HCT116 (cell line): ENCODE measurements around the gene IL3RA. TPM values are rescaled to one million over a fixed set of nuclear protein-coding genes. Genes with fewer than 3 reads are reported as not detected.
"Not testable (repeated sequence)": the region's sequence is repeated elsewhere in the genome, so short reads cannot be mapped to it uniquely, and the experiment has no call there.

Experiments
- ATAC-seq: fragments of 200-7000 bp; cut with Tn5 transposase; 2 replicates; pipeline ENCODE4 v1.9.1; 2020; ENCODE audit warnings: mild to moderate bottlenecking, moderate library complexity
- BruUV-seq: library from RNA; stranded (reverse); fragments of 400-500 nt; replicated peaks from 2 replicates; lab custom pipeline; 2021; lab: Mats Ljungman, UMichigan
- CTCF ChIA-PET: fragments of 300-600 bp; sonication (Branson Sonifier 250); formaldehyde crosslinking; loops from one replicate; lab custom pipeline; 2021; ENCODE audit warnings: antibody characterized with exemption; lab: Charles Lee
- POLR2A ChIA-PET: fragments of 300-600, 350-600 bp; sonication (Branson Sonifier 250); formaldehyde crosslinking; loops from one replicate; lab custom pipeline; 2021; ENCODE audit warnings: antibody characterized with exemption; lab: Charles Lee
- RAD21 ChIA-PET, 2 experiments: fragments of 300-600 bp; sonication (Branson Sonifier 250); formaldehyde crosslinking; loops; one replicate each; lab custom pipeline; 2023; ENCODE audit warnings: low total read pairs in 2 of 2; ENCODE audit not compliant: uncharacterized antibody in 2 of 2, unreplicated experiment in 2 of 2, low non-redundant PET in 1 of 2; lab: Charles Lee
- DNase-seq: peaks from one replicate; pipeline ENCODE4 v3.0.0-alpha.2; 2010; ENCODE audit warnings: low read depth, low spot score
- H2AFZ ChIP-seq: fragments of 200-600 bp; shearing (Covaris generic), sonication (generic); 2 replicates; pipeline ENCODE4 v1.6.1; 2017; ENCODE audit warnings: low read depth, mixed run types, mixed read lengths, antibody characterized with exemption, low read length; ENCODE audit not compliant: poor library complexity, severe bottlenecking
- H3K27ac ChIP-seq: 2 replicates; pipeline ENCODE4 v1.5.1; 2012; ENCODE audit warnings: low read depth, low read length
- H3K27me3 ChIP-seq: fragments of 200-600 bp; sonication (generic); 2 replicates; pipeline ENCODE4 v1.6.1; 2016; ENCODE audit warnings: mixed run types, low read length, mixed read lengths; ENCODE audit not compliant: insufficient read depth
- H3K36me3 ChIP-seq, 2 experiments: fragments of 200-500 bp in 1 of 2; fragments of 200-600 bp in 1 of 2; sonication (Bioruptor generic) in 1 of 2; sonication (generic) in 1 of 2; 2 replicates each; pipeline versions ENCODE4 v1.5.1 to v1.6.1; 2014 to 2016; ENCODE audit warnings: low read length in 2 of 2, inconsistent platforms in 1 of 2, mixed read lengths in 1 of 2, mixed run types in 1 of 2; ENCODE audit not compliant: insufficient read depth in 2 of 2, control insufficient read depth in 1 of 2
- H3K4me1 ChIP-seq, 2 experiments: fragments of 200-600 bp in 1 of 2; sonication (generic) in 1 of 2; 2 replicates each; pipeline versions ENCODE4 v1.5.1 to v1.6.1; 2012 to 2017; ENCODE audit warnings: low read length in 2 of 2, inconsistent platforms in 1 of 2, mild to moderate bottlenecking in 1 of 2, mixed read lengths in 1 of 2, mixed run types in 1 of 2, moderate library complexity in 1 of 2; ENCODE audit not compliant: insufficient read depth in 2 of 2, control insufficient read depth in 1 of 2
- H3K4me2 ChIP-seq: fragments of 200-600 bp; sonication (generic); 2 replicates; pipeline ENCODE4 v1.6.1; 2017; ENCODE audit warnings: mixed run types, low read length, mixed read lengths
- H3K4me3 ChIP-seq, 2 experiments: fragments of 200-600 bp in 1 of 2; sonication (generic) in 1 of 2; replicated peaks in 1 of 2; 2 replicates each; pipeline ENCODE4 v1.5.1; 2011 to 2016; ENCODE audit warnings: low read length in 2 of 2, control low read depth in 1 of 2, low read depth in 1 of 2, mild to moderate bottlenecking in 1 of 2, mixed read lengths in 1 of 2, mixed run types in 1 of 2
- H3K79me2 ChIP-seq: fragments of 200-600 bp; sonication (generic); 2 replicates; pipeline ENCODE4 v1.6.1; 2017; ENCODE audit warnings: mild to moderate bottlenecking, mixed run types, low read length, moderate library complexity, mixed read lengths; ENCODE audit not compliant: insufficient read depth
- H3K9ac ChIP-seq: fragments of 200-600 bp; sonication (generic); 2 replicates; pipeline ENCODE4 v1.6.1; 2016; ENCODE audit warnings: low read length, mixed read lengths
- H3K9me2 ChIP-seq: fragments of 200-600 bp; sonication (generic), shearing (Covaris generic); 2 replicates; pipeline ENCODE4 v1.6.1; 2017; ENCODE audit warnings: mixed run types, mild to moderate bottlenecking, moderate library complexity; ENCODE audit not compliant: insufficient read depth
- H3K9me3 ChIP-seq, 2 experiments: fragments of 200-500 bp in 1 of 2; fragments of 200-600 bp in 1 of 2; sonication (Bioruptor generic) in 1 of 2; sonication (generic) in 1 of 2; 2 replicates each; pipeline ENCODE4 v1.6.1; 2014 to 2017; ENCODE audit warnings: low read length in 2 of 2, mixed read lengths in 2 of 2, inconsistent platforms in 1 of 2, low read depth in 1 of 2, mild to moderate bottlenecking in 1 of 2, mixed run types in 1 of 2, moderate library complexity in 1 of 2; ENCODE audit not compliant: control insufficient read depth in 1 of 2, insufficient read depth in 1 of 2
- H4K20me1 ChIP-seq: fragments of 200-600 bp; sonication (generic), shearing (Covaris generic); 2 replicates; pipeline ENCODE4 v1.6.1; 2017; ENCODE audit warnings: mixed run types, mild to moderate bottlenecking, moderate library complexity; ENCODE audit not compliant: insufficient read depth
- CBX3 ChIP-seq: IDR thresholded peaks from 2 replicates; pipeline ENCODE4 v1.6.1; 2012; ENCODE audit warnings: low read depth
- CEBPB ChIP-seq: IDR thresholded peaks from 2 replicates; pipeline ENCODE4 v1.6.1; 2012; ENCODE audit warnings: low read depth
- EGR1 ChIP-seq: IDR thresholded peaks from 2 replicates; pipeline ENCODE4 v1.6.1; 2012; ENCODE audit warnings: low read depth
- ELF1 ChIP-seq: IDR thresholded peaks from 2 replicates; pipeline ENCODE4 v1.6.1; 2012; ENCODE audit warnings: low read depth, borderline replicate concordance
- EZH2 ChIP-seq: fragments of 200-600 bp; sonication (generic); IDR thresholded peaks from 2 replicates; pipeline ENCODE4 v1.6.1; 2017; ENCODE audit warnings: antibody characterized with exemption, mixed run types
- EZH2phosphoT487 ChIP-seq: fragments of 200-600 bp; IDR thresholded peaks from 2 replicates; pipeline ENCODE4 v1.6.1; 2018; ENCODE audit warnings: antibody characterized with exemption, borderline replicate concordance
- FOSL1 ChIP-seq: IDR thresholded peaks from 2 replicates; pipeline ENCODE4 v1.6.1; 2012; ENCODE audit warnings: low read depth
- JUND ChIP-seq: IDR thresholded peaks from 2 replicates; pipeline ENCODE4 v1.6.1; 2012
- POLR2A ChIP-seq: IDR thresholded peaks from 2 replicates; pipeline ENCODE4 v1.7.0; 2011; ENCODE audit warnings: borderline replicate concordance; ENCODE audit not compliant: insufficient read depth, insufficient read length; ENCODE audit errors: extremely low read depth
- POLR2AphosphoS5 ChIP-seq: IDR thresholded peaks from 2 replicates; pipeline ENCODE4 v1.6.1; 2011; ENCODE audit warnings: mild to moderate bottlenecking, low read depth, low read length, moderate library complexity
- RAD21 ChIP-seq: IDR thresholded peaks from 2 replicates; pipeline ENCODE4 v1.6.1; 2012; ENCODE audit warnings: low read depth, mild to moderate bottlenecking
- SIN3A ChIP-seq: IDR thresholded peaks from 2 replicates; pipeline ENCODE4 v1.6.1; 2012; ENCODE audit warnings: low read depth
- YY1 ChIP-seq: IDR thresholded peaks from 2 replicates; pipeline ENCODE4 v1.6.1; 2011; ENCODE audit warnings: low read length, low read depth, moderate library complexity, mild to moderate bottlenecking; ENCODE audit not compliant: insufficient replicate concordance; ENCODE audit errors: extremely low read depth
- ZFX ChIP-seq: fragments of 450-650 bp; IDR thresholded peaks from 2 replicates; pipeline ENCODE4 v1.6.1; 2017
- ZNF274 ChIP-seq: fragments of 200-500 bp; sonication (Bioruptor generic); IDR thresholded peaks from 2 replicates; pipeline ENCODE4 v1.6.1; 2014; ENCODE audit warnings: mild to moderate bottlenecking, low read depth, low read length, inconsistent platforms
- intact Hi-C: fragments of 100-400 bp; cut with micrococcal nuclease; formaldehyde crosslinking; loops from 2 replicates; pipeline ENCODE4 v1.10.0; 2022
- total RNA-seq: library from RNA; stranded (reverse); gene quantifications from one replicate; pipeline ENCODE4 v1.2.1, GENCODE V29; 2021; ENCODE audit not compliant: unreplicated experiment
- TF ChIP-seq, protein P1 (sequence below): IDR thresholded peaks from 2 replicates; pipeline ENCODE4 v1.6.1; 2012; ENCODE audit warnings: low read depth
- TF ChIP-seq, protein P2 (sequence below): IDR thresholded peaks from 2 replicates; pipeline ENCODE4 v1.6.1; 2011; ENCODE audit warnings: mild to moderate bottlenecking, low read length, moderate library complexity; ENCODE audit not compliant: insufficient replicate concordance; ENCODE audit errors: extremely low read depth
- TF ChIP-seq, protein P3 (sequence below): IDR thresholded peaks from 2 replicates; pipeline ENCODE4 v1.6.1; 2012

The IL3RA gene
- total RNA-seq, 1 experiment from 2014 or later: not detected

DNA sequence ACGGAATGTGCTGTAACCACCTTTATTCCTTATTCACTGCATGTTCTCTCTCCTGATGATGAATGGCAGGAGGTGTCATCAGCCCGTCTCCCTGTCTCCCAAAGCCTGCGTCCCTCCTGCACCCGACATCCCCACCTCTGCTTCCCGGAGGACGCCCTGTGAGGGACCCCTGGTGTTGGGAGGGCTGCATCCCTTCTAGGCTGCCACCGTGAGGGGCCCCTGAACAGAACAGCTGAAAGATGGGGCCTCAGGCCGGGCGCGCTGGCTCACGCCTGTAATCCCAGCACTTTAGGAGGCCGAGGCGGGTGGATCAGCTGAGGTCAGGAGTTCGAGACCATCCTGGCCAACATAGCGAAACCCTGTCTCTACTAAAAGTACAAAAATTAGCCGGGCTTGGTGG, 89.7 kb downstream of the IL3RA start:
- H3K4me3 ChIP-seq, RAD21 ChIA-PET, H3K9me3 ChIP-seq, H3K9me2 ChIP-seq, H3K4me2 ChIP-seq, H3K79me2 ChIP-seq, H3K4me1 ChIP-seq, ATAC-seq, H2AFZ ChIP-seq, intact Hi-C loops, H3K27ac ChIP-seq, H3K27me3 ChIP-seq, H4K20me1 ChIP-seq, H3K9ac ChIP-seq, BruUV-seq, DNase-seq, CTCF ChIA-PET, POLR2A ChIA-PET: not testable (repeated sequence)
- peaks cover 2 to 33% of the 10 kb centered on the region in 2 experiments; a peak in 3 of 4 replicates for H3K36me3 ChIP-seq

DNA sequence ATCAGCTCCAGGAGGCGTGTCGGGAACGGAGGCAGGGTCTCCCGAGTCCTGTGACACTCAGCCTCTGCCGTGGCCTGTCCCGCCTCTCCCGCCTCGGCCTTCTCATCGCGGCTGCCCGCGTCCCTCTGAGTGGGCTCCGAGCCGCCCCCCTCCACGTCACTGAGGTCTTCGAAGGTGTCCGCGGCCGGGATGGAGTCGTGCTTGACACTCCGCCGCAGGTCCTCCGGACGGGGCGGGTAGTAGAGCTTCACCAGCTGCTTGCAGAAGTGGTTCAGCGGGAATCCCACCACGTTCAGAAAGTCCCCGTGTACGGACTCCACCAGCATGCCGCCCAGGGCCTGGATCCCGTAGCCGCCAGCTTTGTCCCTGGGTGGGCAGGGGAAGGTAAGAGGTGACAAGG, 91.2 kb downstream of the IL3RA start:
- H3K27me3 ChIP-seq: no peaks in the 10 kb centered on the region
- ChIA-PET RAD21 (no interaction called here), CTCF (no interaction called here), POLR2A (no interaction called here)
- H3K79me2 ChIP-seq: no peaks in the 10 kb centered on the region
- H4K20me1 ChIP-seq: no peaks in the 10 kb centered on the region
- intact Hi-C loops: no loop called here
- peaks cover 2 to 20% of the 10 kb centered on the region in 2 experiments; a peak in 3 of 4 replicates for H3K36me3 ChIP-seq
- H3K9me2 ChIP-seq: no peaks in the 10 kb centered on the region
- no TSS peak for BruUV-seq
- TF ChIP-seq, protein P1, sequence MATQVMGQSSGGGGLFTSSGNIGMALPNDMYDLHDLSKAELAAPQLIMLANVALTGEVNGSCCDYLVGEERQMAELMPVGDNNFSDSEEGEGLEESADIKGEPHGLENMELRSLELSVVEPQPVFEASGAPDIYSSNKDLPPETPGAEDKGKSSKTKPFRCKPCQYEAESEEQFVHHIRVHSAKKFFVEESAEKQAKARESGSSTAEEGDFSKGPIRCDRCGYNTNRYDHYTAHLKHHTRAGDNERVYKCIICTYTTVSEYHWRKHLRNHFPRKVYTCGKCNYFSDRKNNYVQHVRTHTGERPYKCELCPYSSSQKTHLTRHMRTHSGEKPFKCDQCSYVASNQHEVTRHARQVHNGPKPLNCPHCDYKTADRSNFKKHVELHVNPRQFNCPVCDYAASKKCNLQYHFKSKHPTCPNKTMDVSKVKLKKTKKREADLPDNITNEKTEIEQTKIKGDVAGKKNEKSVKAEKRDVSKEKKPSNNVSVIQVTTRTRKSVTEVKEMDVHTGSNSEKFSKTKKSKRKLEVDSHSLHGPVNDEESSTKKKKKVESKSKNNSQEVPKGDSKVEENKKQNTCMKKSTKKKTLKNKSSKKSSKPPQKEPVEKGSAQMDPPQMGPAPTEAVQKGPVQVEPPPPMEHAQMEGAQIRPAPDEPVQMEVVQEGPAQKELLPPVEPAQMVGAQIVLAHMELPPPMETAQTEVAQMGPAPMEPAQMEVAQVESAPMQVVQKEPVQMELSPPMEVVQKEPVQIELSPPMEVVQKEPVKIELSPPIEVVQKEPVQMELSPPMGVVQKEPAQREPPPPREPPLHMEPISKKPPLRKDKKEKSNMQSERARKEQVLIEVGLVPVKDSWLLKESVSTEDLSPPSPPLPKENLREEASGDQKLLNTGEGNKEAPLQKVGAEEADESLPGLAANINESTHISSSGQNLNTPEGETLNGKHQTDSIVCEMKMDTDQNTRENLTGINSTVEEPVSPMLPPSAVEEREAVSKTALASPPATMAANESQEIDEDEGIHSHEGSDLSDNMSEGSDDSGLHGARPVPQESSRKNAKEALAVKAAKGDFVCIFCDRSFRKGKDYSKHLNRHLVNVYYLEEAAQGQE: no peak
- TF ChIP-seq ELF1 (no peak), CBX3 (no peak), SIN3A (no peak), ZNF274 (no peak), EGR1 (no peak), POLR2A (no peak), FOSL1 (no peak), RAD21 (no peak), CEBPB (no peak), EZH2 (no peak), JUND (no peak), ZFX (no peak), EZH2phosphoT487 (no peak), YY1 (no peak), POLR2AphosphoS5 (no peak)
- TF ChIP-seq, protein P2, sequence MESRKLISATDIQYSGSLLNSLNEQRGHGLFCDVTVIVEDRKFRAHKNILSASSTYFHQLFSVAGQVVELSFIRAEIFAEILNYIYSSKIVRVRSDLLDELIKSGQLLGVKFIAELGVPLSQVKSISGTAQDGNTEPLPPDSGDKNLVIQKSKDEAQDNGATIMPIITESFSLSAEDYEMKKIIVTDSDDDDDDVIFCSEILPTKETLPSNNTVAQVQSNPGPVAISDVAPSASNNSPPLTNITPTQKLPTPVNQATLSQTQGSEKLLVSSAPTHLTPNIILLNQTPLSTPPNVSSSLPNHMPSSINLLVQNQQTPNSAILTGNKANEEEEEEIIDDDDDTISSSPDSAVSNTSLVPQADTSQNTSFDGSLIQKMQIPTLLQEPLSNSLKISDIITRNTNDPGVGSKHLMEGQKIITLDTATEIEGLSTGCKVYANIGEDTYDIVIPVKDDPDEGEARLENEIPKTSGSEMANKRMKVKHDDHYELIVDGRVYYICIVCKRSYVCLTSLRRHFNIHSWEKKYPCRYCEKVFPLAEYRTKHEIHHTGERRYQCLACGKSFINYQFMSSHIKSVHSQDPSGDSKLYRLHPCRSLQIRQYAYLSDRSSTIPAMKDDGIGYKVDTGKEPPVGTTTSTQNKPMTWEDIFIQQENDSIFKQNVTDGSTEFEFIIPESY: no peak
- TF ChIP-seq, protein P3, sequence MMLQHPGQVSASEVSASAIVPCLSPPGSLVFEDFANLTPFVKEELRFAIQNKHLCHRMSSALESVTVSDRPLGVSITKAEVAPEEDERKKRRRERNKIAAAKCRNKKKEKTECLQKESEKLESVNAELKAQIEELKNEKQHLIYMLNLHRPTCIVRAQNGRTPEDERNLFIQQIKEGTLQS: no peak
- no peaks in the 10 kb centered on the region for H3K9me3 ChIP-seq
- no peak overlapping the region for H3K4me3 ChIP-seq
- H3K27ac ChIP-seq: no peak overlapping the region
- H2AFZ ChIP-seq: no peak overlapping the region
- no peak overlapping the region for H3K4me2 ChIP-seq
- no peak for DNase-seq
- no peaks in the 10 kb centered on the region for H3K4me1 ChIP-seq
- no peak overlapping the region for H3K9ac ChIP-seq
- ATAC-seq: no peak
